Suprapubic skin (tissue), 3 donors: Measurements from ENCODE around the gene PPP2R5A.

Source experiments
- EP300 ChIP-seq: sonication (generic); formaldehyde crosslinking; IDR thresholded peaks from one replicate; pipeline ENCODE4 v1.6.1; 2017; ENCODE audit warnings: antibody characterized with exemption
- POLR2A ChIP-seq, 2 donors: fragments of 450-650 bp; IDR thresholded peaks; one replicate each; pipeline ENCODE4 v1.6.1; 2017; ENCODE audit warnings: antibody characterized with exemption in 2 of 2, mild to moderate bottlenecking in 2 of 2, moderate library complexity in 2 of 2
- TF ChIP-seq, protein P1 (sequence below), 2 donors: fragments of 200-600 bp in 1 of 2; fragments of 450-650 bp in 1 of 2; sonication (generic) in 1 of 2; IDR thresholded peaks; one replicate each; pipeline ENCODE4 v1.5.1; 2016 to 2019; ENCODE audit warnings: antibody characterized with exemption in 2 of 2, mild to moderate bottlenecking in 1 of 2, moderate library complexity in 1 of 2

DNA sequence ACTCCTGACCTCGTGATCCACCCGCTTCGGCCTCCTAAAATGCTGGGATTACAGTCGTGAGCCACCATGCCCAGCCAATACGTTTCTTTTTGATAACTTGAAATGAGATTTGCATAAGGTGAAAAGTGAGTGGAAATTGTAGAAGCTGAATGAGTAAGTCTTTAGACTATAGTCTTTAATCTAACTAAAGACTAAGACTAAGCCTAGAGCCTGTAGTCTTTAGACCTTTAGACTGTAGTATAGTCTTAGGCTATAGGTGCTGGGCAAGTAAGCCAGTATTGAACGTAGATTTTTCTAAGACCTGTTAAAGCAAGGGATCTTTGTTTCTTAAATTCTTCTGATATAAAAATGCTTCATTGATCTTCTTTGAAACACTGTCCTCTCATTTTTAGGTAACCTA lies 12.1 kb downstream of the PPP2R5A start:
- TF ChIP-seq, protein P1, sequence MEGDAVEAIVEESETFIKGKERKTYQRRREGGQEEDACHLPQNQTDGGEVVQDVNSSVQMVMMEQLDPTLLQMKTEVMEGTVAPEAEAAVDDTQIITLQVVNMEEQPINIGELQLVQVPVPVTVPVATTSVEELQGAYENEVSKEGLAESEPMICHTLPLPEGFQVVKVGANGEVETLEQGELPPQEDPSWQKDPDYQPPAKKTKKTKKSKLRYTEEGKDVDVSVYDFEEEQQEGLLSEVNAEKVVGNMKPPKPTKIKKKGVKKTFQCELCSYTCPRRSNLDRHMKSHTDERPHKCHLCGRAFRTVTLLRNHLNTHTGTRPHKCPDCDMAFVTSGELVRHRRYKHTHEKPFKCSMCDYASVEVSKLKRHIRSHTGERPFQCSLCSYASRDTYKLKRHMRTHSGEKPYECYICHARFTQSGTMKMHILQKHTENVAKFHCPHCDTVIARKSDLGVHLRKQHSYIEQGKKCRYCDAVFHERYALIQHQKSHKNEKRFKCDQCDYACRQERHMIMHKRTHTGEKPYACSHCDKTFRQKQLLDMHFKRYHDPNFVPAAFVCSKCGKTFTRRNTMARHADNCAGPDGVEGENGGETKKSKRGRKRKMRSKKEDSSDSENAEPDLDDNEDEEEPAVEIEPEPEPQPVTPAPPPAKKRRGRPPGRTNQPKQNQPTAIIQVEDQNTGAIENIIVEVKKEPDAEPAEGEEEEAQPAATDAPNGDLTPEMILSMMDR (IDR thresholded peaks at IDR 0.05) = no peak
- TF ChIP-seq POLR2A (IDR thresholded peaks at IDR 0.05) (no peak), EP300 (no peak)
